C4-2B (cell line): Measurements from ENCODE around the gene ZNF423.

Experiments
- H3K27ac ChIP-seq: fragments of 450-650 bp; 2 replicates; pipeline ENCODE4 v1.5.1; 2017
- ZFX ChIP-seq: fragments of 450-650 bp; IDR thresholded peaks from 2 replicates; pipeline ENCODE4 v1.6.1; 2017
- TF ChIP-seq, protein P1 (sequence below): fragments of 450-650 bp; conservative IDR thresholded peaks from 2 replicates; pipeline ENCODE4 v1.5.1; 2017; ENCODE audit warnings: mild to moderate bottlenecking

The ZNF423 gene

GRCh38 chr16:49693445-49693844, 162.5 kb downstream of the ZNF423 start:
- no peak overlapping the region for H3K27ac ChIP-seq
- TF ChIP-seq, protein P1, sequence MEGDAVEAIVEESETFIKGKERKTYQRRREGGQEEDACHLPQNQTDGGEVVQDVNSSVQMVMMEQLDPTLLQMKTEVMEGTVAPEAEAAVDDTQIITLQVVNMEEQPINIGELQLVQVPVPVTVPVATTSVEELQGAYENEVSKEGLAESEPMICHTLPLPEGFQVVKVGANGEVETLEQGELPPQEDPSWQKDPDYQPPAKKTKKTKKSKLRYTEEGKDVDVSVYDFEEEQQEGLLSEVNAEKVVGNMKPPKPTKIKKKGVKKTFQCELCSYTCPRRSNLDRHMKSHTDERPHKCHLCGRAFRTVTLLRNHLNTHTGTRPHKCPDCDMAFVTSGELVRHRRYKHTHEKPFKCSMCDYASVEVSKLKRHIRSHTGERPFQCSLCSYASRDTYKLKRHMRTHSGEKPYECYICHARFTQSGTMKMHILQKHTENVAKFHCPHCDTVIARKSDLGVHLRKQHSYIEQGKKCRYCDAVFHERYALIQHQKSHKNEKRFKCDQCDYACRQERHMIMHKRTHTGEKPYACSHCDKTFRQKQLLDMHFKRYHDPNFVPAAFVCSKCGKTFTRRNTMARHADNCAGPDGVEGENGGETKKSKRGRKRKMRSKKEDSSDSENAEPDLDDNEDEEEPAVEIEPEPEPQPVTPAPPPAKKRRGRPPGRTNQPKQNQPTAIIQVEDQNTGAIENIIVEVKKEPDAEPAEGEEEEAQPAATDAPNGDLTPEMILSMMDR = no peak
- no peak for TF ChIP-seq ZFX

DNA sequence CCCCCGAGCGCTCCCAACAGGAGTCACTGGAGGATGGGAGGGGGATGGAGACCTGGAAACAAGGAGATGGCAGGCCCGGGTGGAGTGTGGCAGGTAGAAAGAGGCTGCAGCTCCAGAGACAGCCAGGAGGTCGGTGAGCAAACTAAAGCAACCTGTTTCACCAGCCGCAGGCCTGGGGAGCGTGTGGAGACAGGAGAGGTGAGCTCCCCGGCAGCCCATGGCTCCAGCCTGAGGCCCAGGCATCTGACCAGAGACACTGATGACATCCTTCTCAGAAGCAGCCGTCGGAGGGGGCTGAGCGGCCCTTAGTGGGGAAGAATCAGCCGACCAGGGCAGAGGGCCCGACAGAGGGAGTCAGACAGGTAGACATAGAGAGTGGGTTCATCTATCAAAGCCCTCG, 165.1 kb downstream of the ZNF423 start:
- H3K27ac ChIP-seq = no peak overlapping the region
- no peak for TF ChIP-seq ZFX
- TF ChIP-seq, protein P1 = no peak

DNA sequence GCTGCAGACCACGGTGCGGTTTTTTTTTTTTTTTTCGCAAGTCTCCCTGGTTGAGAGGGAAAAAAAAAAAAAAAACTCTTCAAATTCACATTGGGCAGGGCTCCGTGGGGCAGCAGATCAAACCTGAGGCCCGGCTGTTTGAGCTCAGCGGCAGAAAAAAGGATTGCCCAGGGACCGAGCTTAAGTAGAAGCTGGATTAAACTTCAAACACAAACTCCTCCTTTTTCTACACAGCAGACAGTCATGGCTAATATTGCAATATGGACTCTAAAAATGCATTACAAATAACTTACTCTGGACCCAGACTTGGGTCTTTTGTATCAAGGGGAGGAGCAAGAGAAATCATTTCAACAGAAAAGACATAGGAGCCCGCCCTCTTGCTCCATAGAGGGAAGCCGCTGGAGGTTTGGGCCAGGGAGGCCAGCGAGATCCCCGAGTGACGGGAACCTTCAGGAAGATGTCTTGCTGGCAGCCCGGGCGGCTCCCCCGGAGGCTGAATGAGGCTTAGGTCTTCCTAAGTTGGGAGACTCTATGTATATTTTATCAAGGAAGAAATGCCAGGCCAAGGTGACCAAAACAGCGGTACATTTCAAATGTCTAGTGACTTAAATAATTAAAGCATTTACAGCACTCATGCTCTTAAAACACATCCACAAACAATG, 167.7 kb downstream of the ZNF423 start:
- TF ChIP-seq, protein P1 = no peak
- TF ChIP-seq ZFX = no peak
- H3K27ac ChIP-seq = no peak overlapping the region

- no peak overlapping the region for H3K27ac ChIP-seq
- TF ChIP-seq, protein P1 = no peak
- no peak for TF ChIP-seq ZFX
Measured at GRCh38 chr16:49687476-49688002, 168.4 kb downstream of the ZNF423 start.

DNA sequence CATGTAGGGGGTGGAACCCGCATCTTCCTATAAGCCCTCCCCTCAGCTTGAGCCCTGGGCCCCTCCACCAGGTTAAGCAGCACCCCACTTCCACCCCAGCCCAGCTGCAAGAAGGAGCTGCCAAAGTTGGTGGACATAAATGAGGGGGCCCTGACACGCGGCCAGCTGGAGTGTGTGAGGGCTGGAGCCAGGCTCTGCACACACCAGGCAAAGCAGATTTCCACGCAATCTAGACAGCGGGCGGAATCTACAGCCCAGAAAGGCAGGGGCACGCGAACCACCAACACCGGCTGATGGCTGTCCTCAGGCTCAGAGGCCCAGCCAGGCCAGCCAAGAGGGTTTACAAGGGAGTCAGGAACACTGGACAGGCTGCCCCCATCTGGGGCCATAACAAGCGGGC, 171.2 kb downstream of the ZNF423 start:
- no peak overlapping the region for H3K27ac ChIP-seq
- no peak for TF ChIP-seq ZFX
- TF ChIP-seq, protein P1 = no peak

- H3K27ac ChIP-seq = no peak overlapping the region
- TF ChIP-seq, protein P1 = no peak
- TF ChIP-seq ZFX = no peak
Measured at GRCh38 chr16:49682577-49683165, 173.2 kb downstream of the ZNF423 start.

DNA sequence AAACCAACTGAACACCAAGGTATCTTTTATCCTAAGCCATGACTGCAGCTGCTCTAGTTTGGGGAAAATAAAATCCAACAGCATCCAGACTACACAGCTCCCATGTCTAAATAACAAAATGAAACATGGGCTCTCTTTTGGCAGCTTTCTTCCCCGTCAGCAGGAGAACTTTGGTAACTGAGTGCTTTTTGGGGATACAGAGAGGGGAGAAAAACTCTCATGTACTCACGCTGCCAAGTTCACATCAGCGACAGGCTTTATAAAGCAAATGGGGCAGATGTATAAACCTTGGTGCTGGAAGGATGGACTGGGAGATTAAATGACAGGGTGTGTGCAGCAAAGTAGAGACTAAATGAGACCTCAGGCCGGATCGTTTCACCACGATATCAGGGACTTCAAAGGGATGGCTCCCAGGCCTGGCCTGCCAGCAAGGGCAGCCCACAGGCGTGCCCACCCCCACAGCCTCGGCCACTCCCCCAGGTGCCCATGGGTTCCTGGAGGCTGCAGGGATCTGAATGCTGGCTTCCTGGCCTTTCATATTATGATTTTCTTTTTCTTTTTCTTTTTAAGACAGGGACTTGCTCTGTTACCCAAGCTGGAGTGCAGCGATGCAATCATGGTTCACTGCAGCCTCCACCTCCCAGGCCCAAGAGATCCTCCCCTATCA, 174.6 kb downstream of the ZNF423 start:
- no peak overlapping the region for H3K27ac ChIP-seq
- TF ChIP-seq ZFX = no peak
- TF ChIP-seq, protein P1 = no peak
